Measurements from ENCODE around the gene TOP3B. TPM values are rescaled to one million over a fixed set of nuclear protein-coding genes. Genes with fewer than 3 reads are reported as not detected.

The TOP3B gene
- total and polyA plus RNA-seq, 9 of the 15 experiments (the other 6 are each of a cell fraction or from before 2014, with no cell fraction given) = 3.0 to 188 (median 112) TPM

- H3K27ac ChIP-seq (ENCODE audit: extremely low read depth, low read depth, low read length) = no peak overlapping the region
- no peaks in the 10 kb centered on the region for H3K27me3 ChIP-seq (ENCODE audit: control insufficient read depth in 2 of 2, insufficient read depth in 2 of 2, low read length in 2 of 2)
- H3K9me1 ChIP-seq (ENCODE audit: control insufficient read depth, insufficient read depth, low read length) = peaks cover 9% of the 10 kb centered on the region
- peak; percentile 7 for ATAC-seq
- 75% methylated on average over 18 of the region's 18 CpGs for WGBS (ENCODE audit: insufficient coverage, low coverage, missing lambda C conversion rate)
- in situ Hi-C loops (cut with MboI) = no loop called here
- no peak overlapping the region for H2AFZ ChIP-seq (ENCODE audit: low read depth, low read length)
- no TSS peak for BruUV-seq (replicated peaks)
- peaks cover 44% of the 10 kb centered on the region for H4K20me1 ChIP-seq (replicated peaks; ENCODE audit: control insufficient read depth, insufficient read depth, low read length)
- H3K79me2 ChIP-seq (ENCODE audit: control insufficient read depth, insufficient read depth, low read length) = no peaks in the 10 kb centered on the region
- H3K4me3 ChIP-seq = no peak overlapping the region
- H3K9me3 ChIP-seq (replicated peaks; ENCODE audit: control insufficient read depth, insufficient read depth, low read depth, low read length) = no peaks in the 10 kb centered on the region
- intact Hi-C loops (cut with micrococcal nuclease) = no loop called here
- peaks cover 63% of the 10 kb centered on the region for H3K36me3 ChIP-seq (ENCODE audit: control insufficient read depth, insufficient read depth, low read length)
- peaks cover 0 to 45% of the 10 kb centered on the region in 2 experiments; a peak in 2 of 5 replicates for H3K4me1 ChIP-seq (replicated peaks in 1 of 2; ENCODE audit: control insufficient read depth in 2 of 2, insufficient read depth in 2 of 2, low read length in 2 of 2)
- H3K9ac ChIP-seq (ENCODE audit: insufficient read depth in 1 of 2, low read depth in 2 of 2, low read length in 2 of 2) = peak overlapping the region in 1 of 2 experiments; percentile 16; a peak in 2 of 4 replicates
- CTCF ChIA-PET (ENCODE audit: low intra/inter-chr PET ratio) = no interaction called here
- DNase-seq (ENCODE audit: extremely low read depth in 1 of 4, low spot score in 3 of 4) = no peak
- no peak for FAIRE-seq
- POLR2A ChIA-PET = interaction anchor here (0.6 to 15.7 kb wide), 12 partner anchors 11 to 999 kb away, joined by 3 to 382 read pairs (median 4); partner anchors contain the start of genes PPM1F and TOP3B
- H3K4me2 ChIP-seq (ENCODE audit: insufficient read depth, low read length) = no peak overlapping the region
- no peak for TF ChIP-seq HES1 (IDR thresholded peaks at IDR 0.05; ENCODE audit: low read depth)
- TF ChIP-seq HNRNPH1 (optimal IDR thresholded peaks at IDR 0.05; ENCODE audit: low read depth, low read length) = no peak
- no peak for TF ChIP-seq MGA (IDR thresholded peaks at IDR 0.05)
- TF ChIP-seq, protein P1, sequence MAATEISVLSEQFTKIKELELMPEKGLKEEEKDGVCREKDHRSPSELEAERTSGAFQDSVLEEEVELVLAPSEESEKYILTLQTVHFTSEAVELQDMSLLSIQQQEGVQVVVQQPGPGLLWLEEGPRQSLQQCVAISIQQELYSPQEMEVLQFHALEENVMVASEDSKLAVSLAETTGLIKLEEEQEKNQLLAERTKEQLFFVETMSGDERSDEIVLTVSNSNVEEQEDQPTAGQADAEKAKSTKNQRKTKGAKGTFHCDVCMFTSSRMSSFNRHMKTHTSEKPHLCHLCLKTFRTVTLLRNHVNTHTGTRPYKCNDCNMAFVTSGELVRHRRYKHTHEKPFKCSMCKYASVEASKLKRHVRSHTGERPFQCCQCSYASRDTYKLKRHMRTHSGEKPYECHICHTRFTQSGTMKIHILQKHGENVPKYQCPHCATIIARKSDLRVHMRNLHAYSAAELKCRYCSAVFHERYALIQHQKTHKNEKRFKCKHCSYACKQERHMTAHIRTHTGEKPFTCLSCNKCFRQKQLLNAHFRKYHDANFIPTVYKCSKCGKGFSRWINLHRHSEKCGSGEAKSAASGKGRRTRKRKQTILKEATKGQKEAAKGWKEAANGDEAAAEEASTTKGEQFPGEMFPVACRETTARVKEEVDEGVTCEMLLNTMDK (IDR thresholded peaks at IDR 0.05; ENCODE audit: borderline replicate concordance, insufficient read depth, low read depth, low read length, poor library complexity, severe bottlenecking) = no peak
- TF ChIP-seq ZNF224 (CRISPR knock-in tag; IDR thresholded peaks at IDR 0.05) = no peak
- TF ChIP-seq SREBF1 (IDR thresholded peaks at IDR 0.05; ENCODE audit: borderline replicate concordance, low read depth, low read length) = no peak
Measured at GRCh38 chr22:21959274-21960074, 23.1 kb downstream of the TOP3B start.
